Erythroblast (primary cell): ENCODE data around the gene CEBPB.

Source experiments
- GATA1 ChIP-seq: IDR thresholded peaks from 2 replicates; pipeline ENCODE4 v1.6.1; 2011; ENCODE audit warnings: low read depth, mild to moderate bottlenecking, control low read depth, low read length, moderate library complexity
- POLR2A ChIP-seq: IDR thresholded peaks from 2 replicates; pipeline ENCODE4 v1.6.1; 2011; ENCODE audit warnings: mild to moderate bottlenecking, low read length

GRCh38 chr20:50214226-50215024 lies 23.8 kb downstream of the CEBPB start:
- TF ChIP-seq POLR2A (no peak), GATA1 (no peak)
